ENCODE measurements around the gene EMP1. TPM values are rescaled to one million over a fixed set of nuclear protein-coding genes. Genes with fewer than 3 reads are reported as not detected.

The EMP1 gene
- total and polyA plus RNA-seq, 2 experiments from 2014 or later, result 0.07 to 0.39 TPM

- TF ChIP-seq REST (IDR thresholded peaks at IDR 0.05; ENCODE audit: unreplicated experiment) (no peak), CTCF (conservative IDR thresholded peaks at IDR 0.05; ENCODE audit: low read depth in 2 of 2) (no peak), CREB1 (CRISPR knock-in tag; IDR thresholded peaks at IDR 0.05; ENCODE audit: low read depth) (no peak), STAT1 (IDR thresholded peaks at IDR 0.05; ENCODE audit: unreplicated experiment) (no peak), ETS1 (IDR thresholded peaks at IDR 0.05) (no peak)
These were observed 9.1 kb upstream of the EMP1 start (continued) for GRCh38 chr12:13187399-13187798.

- no peak for TF ChIP-seq ZNF331 (CRISPR knock-in tag; IDR thresholded peaks at IDR 0.05; ENCODE audit: low read depth)
- H3K9me2 ChIP-seq (ENCODE audit: insufficient read depth), result no peaks in the 10 kb centered on the region; the same call in 1 of the 2 replicates
- no peak overlapping the region for H3K4me3 Mint-ChIP-seq
- peaks cover 10% of the 10 kb centered on the region for H3K4me1 Mint-ChIP-seq
- ATAC-seq (no peak; the same call in 2 of the 3 replicates), DNase-seq (ENCODE audit: low spot score) (no peak)
- H3K27ac ChIP-seq (ENCODE audit: low read depth), result no peak overlapping the region
- no peak overlapping the region for H3K4me3 ChIP-seq
- no peaks in the 10 kb centered on the region for H3K79me2 ChIP-seq (replicated peaks; ENCODE audit: insufficient read depth)
- H3K36me3 Mint-ChIP-seq (ENCODE audit: low read depth), result no peaks in the 10 kb centered on the region
- no peaks in the 10 kb centered on the region for H4K20me1 ChIP-seq (replicated peaks; ENCODE audit: insufficient read depth)
- no peak overlapping the region; the same call in 1 of the 2 replicates for H2AFZ ChIP-seq
- peaks cover 5% of the 10 kb centered on the region; the same call in 1 of the 2 replicates for H3K4me1 ChIP-seq (ENCODE audit: insufficient read depth)
- no peaks in the 10 kb centered on the region for H3K27me3 ChIP-seq (ENCODE audit: insufficient read depth)
- no peaks in the 10 kb centered on the region for H3K36me3 ChIP-seq (ENCODE audit: insufficient read depth)
- no peaks in the 10 kb centered on the region for H3F3A ChIP-seq (replicated peaks; ENCODE audit: low read depth)
- H3K27ac Mint-ChIP-seq, result no peak overlapping the region
- no peaks in the 10 kb centered on the region for H3K9me3 Mint-ChIP-seq
- no peak overlapping the region for H3K4me2 ChIP-seq
- H3K27me3 Mint-ChIP-seq (ENCODE audit: insufficient read depth, low read depth, poor library complexity), result peaks cover 2% of the 10 kb centered on the region
These were observed 7.3 kb upstream of the EMP1 start for GRCh38 chr12:13189264-13189663.

- no peaks in the 10 kb centered on the region for H3K36me3 ChIP-seq (ENCODE audit: insufficient read depth)
- no peak overlapping the region for H3K27ac ChIP-seq (ENCODE audit: low read depth)
- no peaks in the 10 kb centered on the region; the same call in 1 of the 2 replicates for H3K9me2 ChIP-seq (ENCODE audit: insufficient read depth)
- peaks cover 10% of the 10 kb centered on the region; the same call in 1 of the 2 replicates for H3K4me1 ChIP-seq (ENCODE audit: insufficient read depth)
- no peak overlapping the region for H3K4me2 ChIP-seq
- no peaks in the 10 kb centered on the region for H3K79me2 ChIP-seq (replicated peaks; ENCODE audit: insufficient read depth)
- ATAC-seq (no peak), DNase-seq (ENCODE audit: low spot score) (no peak)
- Mint-ChIP-seq H3K9me3 (no peaks in the 10 kb centered on the region), H3K27ac (no peak overlapping the region), H3K27me3 (ENCODE audit: insufficient read depth, low read depth, poor library complexity) (peaks cover 3% of the 10 kb centered on the region), H3K4me3 (no peak overlapping the region), H3K36me3 (ENCODE audit: low read depth) (no peaks in the 10 kb centered on the region), H3K4me1 (peaks cover 13% of the 10 kb centered on the region)
- no peaks in the 10 kb centered on the region for H3F3A ChIP-seq (replicated peaks; ENCODE audit: low read depth)
- no peak overlapping the region for H2AFZ ChIP-seq
- H3K4me3 ChIP-seq, result no peak overlapping the region
- H3K27me3 ChIP-seq (ENCODE audit: insufficient read depth), result no peaks in the 10 kb centered on the region
- no peaks in the 10 kb centered on the region for H4K20me1 ChIP-seq (replicated peaks; ENCODE audit: insufficient read depth)
- TF ChIP-seq ZNF331 (CRISPR knock-in tag; IDR thresholded peaks at IDR 0.05; ENCODE audit: low read depth), result no peak
- TF ChIP-seq CTCF (conservative IDR thresholded peaks at IDR 0.05; ENCODE audit: low read depth in 2 of 2), result no peak
- no peak for TF ChIP-seq REST (IDR thresholded peaks at IDR 0.05; ENCODE audit: unreplicated experiment)
These were observed 6.3 kb upstream of the EMP1 start for GRCh38 chr12:13190275-13190674.

All from GM23338 (cell line).